SK-N-SH (cell line): ENCODE results near the gene TSHR. TPM values are rescaled to one million over a fixed set of nuclear protein-coding genes. Genes with fewer than 3 reads are reported as not detected.

Experiments
- CTCF ChIA-PET: fragments of 300-600, 350-600 bp; formaldehyde crosslinking; extraction: SDS; loops from one replicate; lab custom pipeline; 2021; lab: Yijun Ruan, JAX
- POLR2A ChIA-PET: fragments of 350-600 bp; sonication (Branson Sonifier 250); formaldehyde crosslinking; extraction: SDS; loops from one replicate; lab custom pipeline; 2020; ENCODE audit warnings: antibody characterized with exemption, inconsistent platforms; lab: Yijun Ruan, JAX
- DNase-seq: peaks from one replicate; pipeline ENCODE4 v3.0.0; 2012
- H2AFZ ChIP-seq: fragments of 200-600 bp; sonication (generic); 2 replicates; pipeline ENCODE4 v1.8.1; 2016; ENCODE audit warnings: antibody characterized with exemption, mild to moderate bottlenecking, low read depth
- H3F3A ChIP-seq: fragments of 200-600 bp; sonication (generic); replicated peaks from 2 replicates; pipeline ENCODE3; 2016; ENCODE audit warnings: antibody characterized with exemption, mild to moderate bottlenecking; ENCODE audit not compliant: insufficient read depth
- H3K27ac ChIP-seq, 2 experiments: fragments of 200-500 bp in 1 of 2; fragments of 200-600 bp in 1 of 2; sonication (Bioruptor generic) in 1 of 2; sonication (generic), shearing (Covaris generic) in 1 of 2; 2 replicates each; pipeline versions ENCODE4 v1.5.1 to v1.6.1; 2014 to 2016; ENCODE audit warnings: low read depth in 2 of 2, inconsistent platforms in 1 of 2, low read length in 1 of 2, mild to moderate bottlenecking in 1 of 2, mixed read lengths in 1 of 2
- H3K27me3 ChIP-seq: fragments of 200-600 bp; sonication (generic), shearing (Covaris generic); 2 replicates; pipeline ENCODE4 v1.6.1; 2016; ENCODE audit warnings: mixed run types; ENCODE audit not compliant: insufficient read depth
- H3K36me3 ChIP-seq, 2 experiments: fragments of 200-500 bp in 1 of 2; fragments of 200-600 bp in 1 of 2; sonication (Bioruptor generic) in 1 of 2; sonication (generic) in 1 of 2; replicated peaks in 1 of 2; 2 replicates each; pipeline versions ENCODE3 to v1.5.1; 2014 to 2016; ENCODE audit warnings: low read length in 1 of 2, mild to moderate bottlenecking in 1 of 2; ENCODE audit not compliant: insufficient read depth in 2 of 2, control insufficient read depth in 1 of 2
- H3K4me1 ChIP-seq, 2 experiments: fragments of 200-500 bp in 1 of 2; fragments of 200-600 bp in 1 of 2; sonication (Bioruptor generic) in 1 of 2; sonication (generic), shearing (Covaris generic) in 1 of 2; 2 replicates each; pipeline versions ENCODE4 v1.5.1 to v1.6.1; 2014 to 2016; ENCODE audit warnings: low read depth in 1 of 2, low read length in 1 of 2, mixed run types in 1 of 2; ENCODE audit not compliant: insufficient read depth in 2 of 2, control insufficient read depth in 1 of 2
- H3K4me2 ChIP-seq: fragments of 200-600 bp; sonication (generic), shearing (Covaris generic); 2 replicates; pipeline ENCODE4 v1.6.1; 2017; ENCODE audit warnings: mixed run types
- H3K4me3 ChIP-seq, 2 experiments: fragments of 200-500 bp in 1 of 2; fragments of 200-600 bp in 1 of 2; sonication (Bioruptor generic) in 1 of 2; sonication (generic), shearing (Covaris generic) in 1 of 2; 2 replicates each; pipeline versions ENCODE4 v1.5.1 to v1.8.1; 2014 to 2016; ENCODE audit warnings: low read depth in 2 of 2, inconsistent platforms in 1 of 2, low read length in 1 of 2, mild to moderate bottlenecking in 1 of 2, mixed read lengths in 1 of 2, moderate library complexity in 1 of 2
- H3K79me2 ChIP-seq: fragments of 200-600 bp; sonication (generic); 2 replicates; pipeline ENCODE4 v1.8.1; 2017; ENCODE audit warnings: mild to moderate bottlenecking; ENCODE audit not compliant: insufficient read depth
- H3K9ac ChIP-seq: fragments of 200-600 bp; sonication (generic); 2 replicates; pipeline ENCODE4 v1.6.1; 2017; ENCODE audit warnings: mixed run types
- H3K9me2 ChIP-seq: fragments of 200-600 bp; sonication (generic); 2 replicates; pipeline ENCODE4 v1.6.1; 2017; ENCODE audit warnings: mixed run types
- H3K9me3 ChIP-seq: fragments of 200-600 bp; sonication (generic); 2 replicates; pipeline ENCODE4 v1.6.1; 2017; ENCODE audit warnings: mixed run types, mild to moderate bottlenecking, moderate library complexity
- H4K20me1 ChIP-seq: fragments of 200-600 bp; sonication (generic); 2 replicates; pipeline ENCODE4 v1.6.1; 2017; ENCODE audit warnings: mild to moderate bottlenecking, mixed run types; ENCODE audit not compliant: insufficient read depth
- CHD2 ChIP-seq: fragments of 150-350 bp; IDR thresholded peaks from 2 replicates; pipeline ENCODE4 v1.6.1; 2018; ENCODE audit warnings: low read length; ENCODE audit not compliant: partially characterized antibody
- FOXJ3 ChIP-seq: sonication (generic); formaldehyde crosslinking; IDR thresholded peaks from 2 replicates; pipeline ENCODE4 v1.5.1; 2020; ENCODE audit warnings: mild to moderate bottlenecking, missing genetic modification reagents
- FOXM1 ChIP-seq: IDR thresholded peaks from 2 replicates; pipeline ENCODE4 v1.4.0; 2012; ENCODE audit warnings: low read depth, mild to moderate bottlenecking
- GABPA ChIP-seq: IDR thresholded peaks from 2 replicates; pipeline ENCODE4 v1.4.0; 2012; ENCODE audit warnings: low read depth, mild to moderate bottlenecking
- GATA2 ChIP-seq: sonication (generic); formaldehyde crosslinking; IDR thresholded peaks from 2 replicates; pipeline ENCODE4 v1.5.0; 2020; ENCODE audit warnings: mild to moderate bottlenecking, missing genetic modification reagents
- JUND ChIP-seq: IDR thresholded peaks from 2 replicates; pipeline ENCODE4 v1.4.0; 2012
- MEF2A ChIP-seq: IDR thresholded peaks from 2 replicates; pipeline ENCODE4 v1.4.0; 2012; ENCODE audit warnings: low read depth, borderline replicate concordance
- MXI1 ChIP-seq: IDR thresholded peaks from 2 replicates; pipeline ENCODE4 v1.6.1; 2012; ENCODE audit warnings: mild to moderate bottlenecking, low read depth, low read length, improper control_type of control experiment
- RCOR1 ChIP-seq: fragments of 150-350 bp; IDR thresholded peaks from 2 replicates; pipeline ENCODE4 v1.6.1; 2017; ENCODE audit warnings: antibody characterized with exemption, low read length
- RFX5 ChIP-seq: IDR thresholded peaks from 2 replicates; pipeline ENCODE4 v1.6.1; 2012; ENCODE audit warnings: mild to moderate bottlenecking, improper control_type of control experiment, low read length
- TCF12 ChIP-seq: IDR thresholded peaks from 2 replicates; pipeline ENCODE4 v1.4.0; 2012
- TEAD4 ChIP-seq: IDR thresholded peaks from 2 replicates; pipeline ENCODE4 v1.4.0; 2012; ENCODE audit warnings: mild to moderate bottlenecking, borderline replicate concordance; ENCODE audit not compliant: insufficient read depth
- WGBS: methylation state at CpG from one replicate; pipeline ENCODE4 v1.1.6; 2017; ENCODE audit warnings: low lambda C conversion rate; 5-methylcytosine and 5-hydroxymethylcytosine counted together
- polyA plus RNA-seq, 3 experiments: library from polyadenylated mRNA; depleted of rRNA; stranded (reverse); fragments of >200 nt; gene quantifications; 2 replicates each; pipeline ENCODE4 v1.2.3, GENCODE V29; 2012
- TF ChIP-seq, protein P1 (sequence below): IDR thresholded peaks from 2 replicates; pipeline ENCODE4 v1.6.1; 2012; ENCODE audit warnings: mild to moderate bottlenecking, low read depth, low read length, moderate library complexity

The TSHR gene
- polyA plus RNA-seq, 1 of the 3 experiments (the other 2 are of a cell fraction): not detected

DNA sequence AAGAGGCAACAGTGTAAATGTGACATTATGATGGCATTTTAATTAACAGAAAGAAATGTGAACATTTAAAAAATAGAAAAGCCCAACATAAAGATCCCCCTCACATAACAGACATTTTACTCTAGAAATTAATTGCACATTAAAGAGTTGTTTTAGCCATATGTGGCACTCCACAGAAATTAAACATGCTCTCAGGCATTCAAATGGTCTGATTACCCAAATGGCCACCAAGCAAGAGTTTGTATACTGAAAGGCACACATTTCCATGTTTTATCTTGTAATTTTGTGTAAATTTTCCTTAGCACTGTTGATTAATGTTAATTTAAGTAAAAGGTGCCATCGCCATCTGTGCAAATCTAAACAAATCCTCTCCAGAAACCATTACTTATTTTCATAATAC lies 221.8 kb downstream of the TSHR start:
- CTCF ChIA-PET: interaction anchor here (0.6 kb wide), 1 partner anchor 15 kb away, joined by 3 read pairs; no protein-coding TSS in a partner anchor
- no peak for DNase-seq
- Histone ChIP-seq H2AFZ (no peak overlapping the region), H3K79me2 (0 out of 2 replicates have a peak, but pooled peaks cover 4% of the 10 kb centered on the region), H3K9me3 (no peaks in the 10 kb centered on the region), H3K4me2 (no peak overlapping the region), H3K36me3 (peaks cover 26 to 30% of the 10 kb centered on the region in 2 experiments), H3K27me3 (no peaks in the 10 kb centered on the region), H3K4me1 (no peaks in the 10 kb centered on the region)
- POLR2A ChIA-PET: no interaction called here
- no peak for TF ChIP-seq FOXJ3
- TF ChIP-seq GABPA: no peak
- no peak for TF ChIP-seq CHD2
- TF ChIP-seq RFX5: no peak
- no peak for TF ChIP-seq JUND
- TF ChIP-seq TCF12: no peak
- TF ChIP-seq TEAD4: no peak
- TF ChIP-seq MEF2A: no peak
- TF ChIP-seq MXI1: no peak
- no peak for TF ChIP-seq GATA2 (CRISPR knock-in tag)
- TF ChIP-seq, protein P1, sequence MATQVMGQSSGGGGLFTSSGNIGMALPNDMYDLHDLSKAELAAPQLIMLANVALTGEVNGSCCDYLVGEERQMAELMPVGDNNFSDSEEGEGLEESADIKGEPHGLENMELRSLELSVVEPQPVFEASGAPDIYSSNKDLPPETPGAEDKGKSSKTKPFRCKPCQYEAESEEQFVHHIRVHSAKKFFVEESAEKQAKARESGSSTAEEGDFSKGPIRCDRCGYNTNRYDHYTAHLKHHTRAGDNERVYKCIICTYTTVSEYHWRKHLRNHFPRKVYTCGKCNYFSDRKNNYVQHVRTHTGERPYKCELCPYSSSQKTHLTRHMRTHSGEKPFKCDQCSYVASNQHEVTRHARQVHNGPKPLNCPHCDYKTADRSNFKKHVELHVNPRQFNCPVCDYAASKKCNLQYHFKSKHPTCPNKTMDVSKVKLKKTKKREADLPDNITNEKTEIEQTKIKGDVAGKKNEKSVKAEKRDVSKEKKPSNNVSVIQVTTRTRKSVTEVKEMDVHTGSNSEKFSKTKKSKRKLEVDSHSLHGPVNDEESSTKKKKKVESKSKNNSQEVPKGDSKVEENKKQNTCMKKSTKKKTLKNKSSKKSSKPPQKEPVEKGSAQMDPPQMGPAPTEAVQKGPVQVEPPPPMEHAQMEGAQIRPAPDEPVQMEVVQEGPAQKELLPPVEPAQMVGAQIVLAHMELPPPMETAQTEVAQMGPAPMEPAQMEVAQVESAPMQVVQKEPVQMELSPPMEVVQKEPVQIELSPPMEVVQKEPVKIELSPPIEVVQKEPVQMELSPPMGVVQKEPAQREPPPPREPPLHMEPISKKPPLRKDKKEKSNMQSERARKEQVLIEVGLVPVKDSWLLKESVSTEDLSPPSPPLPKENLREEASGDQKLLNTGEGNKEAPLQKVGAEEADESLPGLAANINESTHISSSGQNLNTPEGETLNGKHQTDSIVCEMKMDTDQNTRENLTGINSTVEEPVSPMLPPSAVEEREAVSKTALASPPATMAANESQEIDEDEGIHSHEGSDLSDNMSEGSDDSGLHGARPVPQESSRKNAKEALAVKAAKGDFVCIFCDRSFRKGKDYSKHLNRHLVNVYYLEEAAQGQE: no peak
- TF ChIP-seq FOXM1: no peak
- no peak for TF ChIP-seq RCOR1
- TF ChIP-seq, all 33 proteins: peak for 0
- WGBS: 97% methylated on average over 1 of the region's 1 CpG
- Histone ChIP-seq H3K9me2 (no peaks in the 10 kb centered on the region), H4K20me1 (no peaks in the 10 kb centered on the region), H3K4me3 (no peak overlapping the region), H3K27ac (no peak overlapping the region), H3K9ac (no peak overlapping the region), H3F3A (peaks cover 11% of the 10 kb centered on the region)

DNA sequence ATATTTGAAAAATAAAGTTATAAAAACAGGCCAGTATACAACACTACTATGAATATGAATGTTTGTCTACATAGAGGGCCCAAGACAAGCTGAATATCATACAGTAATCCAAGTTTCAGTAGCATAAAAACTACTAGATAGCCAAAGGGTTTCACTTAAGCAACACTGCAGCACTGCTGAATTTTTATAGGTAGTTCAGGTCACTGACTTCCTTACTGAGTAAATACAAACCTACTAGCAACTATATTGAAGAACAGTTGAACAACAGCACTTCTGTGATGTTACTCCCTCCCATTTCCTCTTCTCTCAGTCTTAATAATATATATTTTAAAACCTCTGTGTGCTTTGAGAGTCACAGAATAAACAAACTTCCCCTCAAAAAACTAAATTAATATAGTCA lies 222.6 kb downstream of the TSHR start:
- no peak for DNase-seq
- Histone ChIP-seq H3K4me1 (no peaks in the 10 kb centered on the region), H3K36me3 (peaks cover 28 to 31% of the 10 kb centered on the region in 2 experiments), H3K9me2 (no peaks in the 10 kb centered on the region), H3K4me2 (no peak overlapping the region), H2AFZ (no peak overlapping the region), H3K27me3 (no peaks in the 10 kb centered on the region), H3K27ac (no peak overlapping the region), H3K4me3 (no peak overlapping the region), H4K20me1 (no peaks in the 10 kb centered on the region), H3F3A (peaks cover 11% of the 10 kb centered on the region), H3K79me2 (0 out of 2 replicates have a peak, but pooled peaks cover 4% of the 10 kb centered on the region), H3K9ac (no peak overlapping the region), H3K9me3 (no peaks in the 10 kb centered on the region)
- TF ChIP-seq TEAD4 (no peak), GABPA (no peak)
- ChIA-PET POLR2A (no interaction called here), CTCF (no interaction called here)
